Measurements from ENCODE around the gene TOP2B. TPM values are rescaled to one million over a fixed set of nuclear protein-coding genes. Genes with fewer than 3 reads are reported as not detected.

TOP2B gene
- total RNA-seq, 2 experiments from 2014 or later: 165 to 171 TPM

GRCh38 chr3:25648925-25649830 is 15.5 kb downstream of the TOP2B start:
- intact Hi-C loops (cut with micrococcal nuclease): loop anchor here (1.0 kb wide), 1 partner anchor 208 kb away; no protein-coding TSS in a partner anchor
- ATAC-seq: no peak
- CTCF ChIA-PET: interaction anchor here (0.7 to 4.1 kb wide), 44 partner anchors 8 to 511 kb away, joined by 3 to 94 read pairs (median 6); partner anchors contain the start of genes NGLY1 and OXSM

GRCh38 chr3:25648107-25648535 is 16.6 kb downstream of the TOP2B start:
- peaks cover 22% of the 10 kb centered on the region for H3K9me3 Mint-ChIP-seq
- intact Hi-C loops (cut with micrococcal nuclease): loop anchor here (1.0 kb wide), 1 partner anchor 209 kb away; no protein-coding TSS in a partner anchor
- peak; percentile 92 for DNase-seq
- no peaks in the 10 kb centered on the region for H3K27me3 Mint-ChIP-seq
- H3K4me1 Mint-ChIP-seq (ENCODE audit: low read depth): peaks cover 49% of the 10 kb centered on the region
- peaks cover 37% of the 10 kb centered on the region for H3K36me3 Mint-ChIP-seq (ENCODE audit: low read depth)
- ChIA-PET POLR2A (interaction anchor here (0.7 to 1.4 kb wide), 3 partner anchors 141 to 206 kb away, joined by 3 to 5 read pairs (median 4); partner anchors contain the start of gene OXSM), CTCF (interaction anchor here (0.6 to 4.1 kb wide), 60 partner anchors 9 to 1065 kb away, joined by 3 to 94 read pairs (median 5); partner anchors contain the start of genes NGLY1 and OXSM)
- H3K27ac Mint-ChIP-seq: peak overlapping the region; percentile 14
- TF ChIP-seq, protein P1, sequence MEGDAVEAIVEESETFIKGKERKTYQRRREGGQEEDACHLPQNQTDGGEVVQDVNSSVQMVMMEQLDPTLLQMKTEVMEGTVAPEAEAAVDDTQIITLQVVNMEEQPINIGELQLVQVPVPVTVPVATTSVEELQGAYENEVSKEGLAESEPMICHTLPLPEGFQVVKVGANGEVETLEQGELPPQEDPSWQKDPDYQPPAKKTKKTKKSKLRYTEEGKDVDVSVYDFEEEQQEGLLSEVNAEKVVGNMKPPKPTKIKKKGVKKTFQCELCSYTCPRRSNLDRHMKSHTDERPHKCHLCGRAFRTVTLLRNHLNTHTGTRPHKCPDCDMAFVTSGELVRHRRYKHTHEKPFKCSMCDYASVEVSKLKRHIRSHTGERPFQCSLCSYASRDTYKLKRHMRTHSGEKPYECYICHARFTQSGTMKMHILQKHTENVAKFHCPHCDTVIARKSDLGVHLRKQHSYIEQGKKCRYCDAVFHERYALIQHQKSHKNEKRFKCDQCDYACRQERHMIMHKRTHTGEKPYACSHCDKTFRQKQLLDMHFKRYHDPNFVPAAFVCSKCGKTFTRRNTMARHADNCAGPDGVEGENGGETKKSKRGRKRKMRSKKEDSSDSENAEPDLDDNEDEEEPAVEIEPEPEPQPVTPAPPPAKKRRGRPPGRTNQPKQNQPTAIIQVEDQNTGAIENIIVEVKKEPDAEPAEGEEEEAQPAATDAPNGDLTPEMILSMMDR (IDR thresholded peaks at IDR 0.05): peak; percentile 95
- peak; percentile 99 for ATAC-seq
- no peak overlapping the region for H3K4me3 Mint-ChIP-seq

More at GRCh38 chr3:25648925-25649830, 15.5 kb downstream of the TOP2B start:
- Mint-ChIP-seq H3K9me3 (peaks cover 22% of the 10 kb centered on the region), H3K4me1 (ENCODE audit: low read depth) (peaks cover 53% of the 10 kb centered on the region), H3K36me3 (ENCODE audit: low read depth) (peaks cover 36% of the 10 kb centered on the region), H3K27ac (peak overlapping the region; percentile 26), H3K4me3 (no peak overlapping the region), H3K27me3 (no peaks in the 10 kb centered on the region)
- no peak for DNase-seq
- TF ChIP-seq, protein P1 (IDR thresholded peaks at IDR 0.05): no peak
- POLR2A ChIA-PET: interaction anchor here (0.6 to 2.2 kb wide), 3 partner anchors 11 to 140 kb away, joined by 3 to 7 read pairs (median 5); partner anchors contain the start of genes NGLY1 and OXSM

DNA sequence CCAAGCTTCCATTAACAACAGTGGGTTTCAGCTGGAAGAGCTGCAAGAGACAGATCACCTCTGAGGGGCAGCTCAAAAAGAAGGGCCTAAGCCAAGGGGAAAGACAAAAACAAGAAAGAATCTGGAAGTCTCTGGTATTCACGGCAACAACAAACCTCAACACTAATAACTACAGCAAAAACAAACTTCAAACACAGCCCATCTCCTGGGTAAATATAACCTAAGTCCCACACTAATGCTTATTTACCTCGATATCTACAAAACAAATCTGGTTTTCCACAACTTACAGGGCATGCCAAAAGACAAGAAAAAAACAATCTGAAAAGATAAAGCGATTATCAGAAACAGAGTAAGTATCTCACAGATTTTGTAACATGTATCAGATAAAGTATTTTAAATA is 29.7 kb downstream of the TOP2B start:
- ATAC-seq: no peak
- Mint-ChIP-seq H3K27ac (peak overlapping the region; percentile 4), H3K27me3 (no peaks in the 10 kb centered on the region), H3K36me3 (ENCODE audit: low read depth) (peaks cover 29% of the 10 kb centered on the region), H3K4me1 (ENCODE audit: low read depth) (peaks cover 9% of the 10 kb centered on the region), H3K9me3 (no peaks in the 10 kb centered on the region), H3K4me3 (no peak overlapping the region)
- DNase-seq: no peak
- ChIA-PET POLR2A (no interaction called here), CTCF (interaction anchor here (1.5 kb wide), 1 partner anchor 13 kb away, joined by 11 read pairs; no protein-coding TSS in a partner anchor)
- intact Hi-C loops (cut with micrococcal nuclease): no loop called here
- TF ChIP-seq, protein P1 (IDR thresholded peaks at IDR 0.05): no peak

- H3K4me3 Mint-ChIP-seq: no peak overlapping the region
- DNase-seq (no peak), ATAC-seq (no peak)
- no peak overlapping the region for H3K27ac Mint-ChIP-seq
- peaks cover 9% of the 10 kb centered on the region for H3K4me1 Mint-ChIP-seq (ENCODE audit: low read depth)
- POLR2A ChIA-PET: no interaction called here
- H3K36me3 Mint-ChIP-seq (ENCODE audit: low read depth): peaks cover 33% of the 10 kb centered on the region
- TF ChIP-seq, protein P1 (IDR thresholded peaks at IDR 0.05): no peak
- H3K9me3 Mint-ChIP-seq: no peaks in the 10 kb centered on the region
- CTCF ChIA-PET: interaction anchor here (1.0 to 1.5 kb wide), 2 partner anchors 14 to 40 kb away, joined by 6 to 11 read pairs; no protein-coding TSS in a partner anchor
- intact Hi-C loops (cut with micrococcal nuclease): no loop called here
- H3K27me3 Mint-ChIP-seq: no peaks in the 10 kb centered on the region
These were observed 30.8 kb downstream of the TOP2B start for GRCh38 chr3:25633919-25634318.

Data from activated CD8-positive, alpha-beta T cell treated with anti-CD3 and anti-CD28 coated beads for 36 hours (primary cell).